Neuron (in vitro differentiated cells): ENCODE measurements around the gene TMEM270.
"Not testable (repeated sequence)": the region's sequence is repeated elsewhere in the genome, so short reads cannot be mapped to it uniquely, and the experiment has no call there.

Experiments
- H2AFZ ChIP-seq: one replicate; pipeline ENCODE4 v1.6.1; 2013; ENCODE audit warnings: low read depth, mild to moderate bottlenecking, inconsistent platforms, low read length, moderate library complexity
- H3K27me3 ChIP-seq: one replicate; pipeline ENCODE4 v1.6.1; 2013; ENCODE audit warnings: low read length; ENCODE audit not compliant: insufficient read depth
- H3K36me3 ChIP-seq: one replicate; pipeline ENCODE4 v1.6.1; 2013; ENCODE audit warnings: low read length; ENCODE audit not compliant: insufficient read depth
- H3K4me1 ChIP-seq: one replicate; pipeline ENCODE4 v1.6.1; 2013; ENCODE audit warnings: low read length; ENCODE audit not compliant: insufficient read depth
- H3K4me3 ChIP-seq: 2 replicates; pipeline ENCODE4 v1.5.1; 2013; ENCODE audit warnings: mild to moderate bottlenecking, low read length, moderate library complexity
- H3K9me3 ChIP-seq: one replicate; pipeline ENCODE4 v1.6.1; 2013; ENCODE audit warnings: low read length

The TMEM270 gene

DNA sequence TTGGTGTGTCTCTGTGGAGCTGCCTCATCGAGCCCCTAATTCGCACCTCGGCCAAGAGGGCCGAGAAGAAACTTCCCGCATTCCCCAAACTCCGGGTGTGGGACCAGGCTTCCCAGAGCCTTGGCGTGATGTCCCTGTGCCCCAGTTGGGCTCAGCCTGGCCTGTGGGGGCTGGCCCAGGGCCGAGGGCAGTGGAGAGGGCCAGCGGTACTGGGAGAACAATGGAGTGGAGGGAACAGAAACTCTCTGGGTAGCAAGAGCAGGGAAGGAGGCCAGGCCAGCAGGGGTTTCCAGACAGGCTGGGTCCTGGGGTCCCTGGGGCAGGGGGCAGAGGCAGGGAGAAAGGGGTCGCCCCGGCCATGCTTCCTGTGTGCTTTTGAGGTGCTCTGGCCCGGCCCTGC is 16.0 kb downstream of the TMEM270 start:
- peaks cover 4% of the 10 kb centered on the region for H3K27me3 ChIP-seq
- no peaks in the 10 kb centered on the region for H3K36me3 ChIP-seq
- H3K9me3 ChIP-seq: no peaks in the 10 kb centered on the region
- H3K4me3 ChIP-seq: no peak overlapping the region
- H2AFZ ChIP-seq: no peak overlapping the region
- H3K4me1 ChIP-seq: no peaks in the 10 kb centered on the region

DNA sequence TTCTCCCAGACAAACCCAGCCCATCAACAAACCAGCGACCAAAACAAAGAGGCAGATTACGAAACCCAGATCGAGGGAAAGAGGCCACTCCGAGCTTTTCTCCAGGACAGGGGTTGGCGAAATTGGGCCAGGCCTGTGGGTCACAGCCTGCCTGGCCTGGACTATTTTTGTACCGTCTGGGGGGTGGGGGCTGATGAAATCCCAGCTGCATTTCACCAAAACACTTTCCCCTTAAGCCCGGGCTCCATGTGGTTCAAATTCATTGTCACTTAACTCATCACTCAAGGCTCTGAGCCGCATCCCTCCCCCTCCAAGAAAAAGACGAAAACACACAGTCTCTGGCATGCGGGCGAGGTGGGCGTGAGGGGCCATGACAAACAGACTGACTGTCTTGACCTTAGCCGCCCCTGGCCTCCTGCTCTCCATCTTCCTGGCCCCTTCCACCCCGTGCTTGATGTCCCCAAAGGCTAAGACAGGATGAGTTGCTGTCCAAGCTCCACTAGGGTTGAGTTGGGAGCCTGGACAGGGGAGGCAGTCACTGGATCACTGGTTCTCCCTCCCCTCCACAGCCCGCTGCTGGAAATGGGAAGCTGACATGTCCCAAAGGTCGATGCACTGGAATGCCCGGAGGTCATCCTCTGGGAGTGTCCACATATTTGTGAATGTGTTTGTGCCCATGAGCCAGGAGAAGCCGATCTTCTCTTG is 19.2 kb downstream of the TMEM270 start:
- Histone ChIP-seq H3K27me3 (peaks cover 4% of the 10 kb centered on the region), H3K9me3 (no peaks in the 10 kb centered on the region), H3K4me3 (no peak overlapping the region), H2AFZ (no peak overlapping the region), H3K4me1 (no peaks in the 10 kb centered on the region), H3K36me3 (no peaks in the 10 kb centered on the region)

- no peak overlapping the region for H3K4me3 ChIP-seq
- no peaks in the 10 kb centered on the region for H3K36me3 ChIP-seq
- H3K9me3 ChIP-seq: no peaks in the 10 kb centered on the region
- H2AFZ ChIP-seq: no peak overlapping the region
- H3K4me1 ChIP-seq: no peaks in the 10 kb centered on the region
- peaks cover 4% of the 10 kb centered on the region for H3K27me3 ChIP-seq
Measured at GRCh38 chr7:73880755-73881328, 19.9 kb downstream of the TMEM270 start.

GRCh38 chr7:73881352-73882046 is 20.5 kb downstream of the TMEM270 start:
- Histone ChIP-seq H3K9me3 (no peaks in the 10 kb centered on the region), H2AFZ (no peak overlapping the region), H3K4me1 (peaks cover 3% of the 10 kb centered on the region), H3K4me3 (no peak overlapping the region), H3K27me3 (peaks cover 6% of the 10 kb centered on the region), H3K36me3 (no peaks in the 10 kb centered on the region)

GRCh38 chr7:73882047-73882402 is 21.1 kb downstream of the TMEM270 start:
- no peak overlapping the region for H2AFZ ChIP-seq
- H3K36me3 ChIP-seq: no peaks in the 10 kb centered on the region
- no peaks in the 10 kb centered on the region for H3K9me3 ChIP-seq
- peaks cover 5% of the 10 kb centered on the region for H3K4me1 ChIP-seq
- no peak overlapping the region for H3K4me3 ChIP-seq
- peaks cover 9% of the 10 kb centered on the region for H3K27me3 ChIP-seq

- peaks cover 10% of the 10 kb centered on the region for H3K27me3 ChIP-seq
- H3K4me1 ChIP-seq, H3K4me3 ChIP-seq, H2AFZ ChIP-seq, H3K36me3 ChIP-seq, H3K9me3 ChIP-seq: not testable (repeated sequence)
Measured at GRCh38 chr7:73884867-73885422, 24.0 kb downstream of the TMEM270 start.

DNA sequence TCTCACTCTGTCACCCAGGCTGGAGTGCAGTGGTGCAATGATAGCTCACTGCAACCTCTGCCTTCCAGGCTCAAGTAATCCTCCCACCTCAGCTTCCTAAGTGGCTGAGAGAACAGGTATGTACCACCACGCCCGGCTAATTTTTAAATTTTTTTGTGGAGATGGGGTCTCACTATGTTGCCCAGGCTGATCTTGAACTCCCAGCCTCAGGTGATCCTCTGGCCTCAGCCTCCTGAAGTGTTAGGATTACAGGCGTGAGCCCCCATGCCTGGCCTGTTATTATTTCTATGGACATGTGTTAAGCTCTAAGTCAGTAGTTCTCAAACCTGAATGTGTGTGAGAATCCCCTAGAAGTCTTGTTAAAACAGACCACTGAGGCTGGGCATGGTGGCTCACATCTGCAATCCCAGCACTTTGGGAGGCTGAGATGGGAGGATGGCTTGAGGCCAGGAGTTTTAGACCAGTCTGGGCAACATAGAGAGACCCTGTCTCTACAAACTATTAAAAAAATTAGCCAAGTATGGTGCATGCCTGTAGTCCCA is 24.5 kb downstream of the TMEM270 start:
- Histone ChIP-seq H2AFZ (no peak overlapping the region), H3K4me3 (no peak overlapping the region), H3K4me1 (peaks cover 5% of the 10 kb centered on the region), H3K27me3 (peaks cover 6% of the 10 kb centered on the region), H3K9me3 (no peaks in the 10 kb centered on the region), H3K36me3 (no peaks in the 10 kb centered on the region)

DNA sequence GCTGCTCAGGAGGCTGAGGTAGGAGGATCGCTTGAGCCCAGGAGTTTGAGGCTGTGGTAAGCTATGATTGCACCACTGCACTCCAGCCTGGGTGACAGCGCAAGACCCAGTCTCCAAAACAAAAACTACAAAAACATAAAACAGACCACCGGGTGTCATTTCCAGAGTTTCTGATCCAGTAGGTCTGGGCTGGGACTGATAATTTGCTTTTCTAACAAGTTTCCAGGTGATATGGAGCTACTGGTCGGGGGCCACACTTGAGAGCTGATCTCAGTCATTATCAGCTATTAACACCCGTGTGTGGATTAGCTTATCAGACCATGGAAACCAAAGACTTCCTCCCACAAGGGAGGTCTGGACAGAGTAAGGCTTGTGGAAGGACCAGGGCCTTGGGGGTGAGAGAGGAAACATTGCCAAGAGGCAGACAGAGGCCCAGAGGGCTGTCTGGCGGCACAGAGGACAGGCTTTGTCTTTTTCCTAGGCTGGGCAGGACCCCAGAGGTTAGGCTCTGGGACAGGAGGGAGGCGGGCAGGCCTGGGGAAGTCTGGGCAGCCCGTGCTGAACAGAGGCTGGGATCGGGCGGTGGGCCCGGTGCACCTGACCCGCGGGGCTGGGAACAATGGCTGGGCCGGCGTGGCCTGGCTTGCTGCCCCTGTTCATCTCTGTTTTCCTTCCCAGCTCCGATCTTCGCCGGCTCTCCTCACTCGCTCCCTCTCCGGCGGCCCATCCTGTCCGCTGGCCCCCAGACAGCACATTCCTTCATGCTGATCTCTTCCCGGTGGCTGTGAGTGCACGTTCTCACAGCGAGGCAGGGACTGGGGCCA is 25.2 kb downstream of the TMEM270 start:
- Histone ChIP-seq H3K9me3 (no peaks in the 10 kb centered on the region), H3K27me3 (peaks cover 6% of the 10 kb centered on the region), H2AFZ (peak overlapping the region; percentile 62), H3K4me3 (no peak overlapping the region), H3K4me1 (peaks cover 5% of the 10 kb centered on the region), H3K36me3 (no peaks in the 10 kb centered on the region)

- Histone ChIP-seq H2AFZ (no peak overlapping the region), H3K27me3 (peaks cover 6% of the 10 kb centered on the region), H3K9me3 (no peaks in the 10 kb centered on the region), H3K4me1 (peaks cover 5% of the 10 kb centered on the region), H3K4me3 (no peak overlapping the region), H3K36me3 (no peaks in the 10 kb centered on the region)
Measured at GRCh38 chr7:73887762-73888161, 26.8 kb downstream of the TMEM270 start.

DNA sequence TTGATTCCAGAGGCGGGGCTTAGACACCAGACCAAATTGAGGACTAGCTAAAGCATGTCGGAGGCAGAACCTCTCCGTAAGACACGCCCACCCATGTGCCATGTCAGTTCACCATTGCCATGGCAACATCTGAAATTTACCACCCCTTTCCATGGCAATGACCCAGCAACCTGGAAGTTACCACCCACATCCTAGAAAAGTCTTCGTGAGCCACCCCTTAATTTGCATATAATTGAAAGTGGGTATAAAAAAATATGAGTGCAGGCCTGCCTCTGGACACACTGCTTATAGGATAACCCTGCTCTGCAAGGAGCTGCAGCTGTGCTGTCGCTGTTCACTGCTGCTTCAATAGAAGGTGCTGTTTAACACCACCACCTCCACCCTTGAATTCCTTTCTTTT is 28.0 kb downstream of the TMEM270 start:
- H3K27me3 ChIP-seq: peaks cover 6% of the 10 kb centered on the region
- peaks cover 7% of the 10 kb centered on the region for H3K4me1 ChIP-seq
- no peak overlapping the region for H2AFZ ChIP-seq
- no peak overlapping the region for H3K4me3 ChIP-seq
- H3K9me3 ChIP-seq: no peaks in the 10 kb centered on the region
- H3K36me3 ChIP-seq: no peaks in the 10 kb centered on the region

- no peaks in the 10 kb centered on the region for H3K36me3 ChIP-seq
- no peak overlapping the region for H3K4me3 ChIP-seq
- no peaks in the 10 kb centered on the region for H3K9me3 ChIP-seq
- peaks cover 6% of the 10 kb centered on the region for H3K27me3 ChIP-seq
- peaks cover 21% of the 10 kb centered on the region for H3K4me1 ChIP-seq
- H2AFZ ChIP-seq: no peak overlapping the region
Measured at GRCh38 chr7:73890555-73891147, 29.7 kb downstream of the TMEM270 start.

DNA sequence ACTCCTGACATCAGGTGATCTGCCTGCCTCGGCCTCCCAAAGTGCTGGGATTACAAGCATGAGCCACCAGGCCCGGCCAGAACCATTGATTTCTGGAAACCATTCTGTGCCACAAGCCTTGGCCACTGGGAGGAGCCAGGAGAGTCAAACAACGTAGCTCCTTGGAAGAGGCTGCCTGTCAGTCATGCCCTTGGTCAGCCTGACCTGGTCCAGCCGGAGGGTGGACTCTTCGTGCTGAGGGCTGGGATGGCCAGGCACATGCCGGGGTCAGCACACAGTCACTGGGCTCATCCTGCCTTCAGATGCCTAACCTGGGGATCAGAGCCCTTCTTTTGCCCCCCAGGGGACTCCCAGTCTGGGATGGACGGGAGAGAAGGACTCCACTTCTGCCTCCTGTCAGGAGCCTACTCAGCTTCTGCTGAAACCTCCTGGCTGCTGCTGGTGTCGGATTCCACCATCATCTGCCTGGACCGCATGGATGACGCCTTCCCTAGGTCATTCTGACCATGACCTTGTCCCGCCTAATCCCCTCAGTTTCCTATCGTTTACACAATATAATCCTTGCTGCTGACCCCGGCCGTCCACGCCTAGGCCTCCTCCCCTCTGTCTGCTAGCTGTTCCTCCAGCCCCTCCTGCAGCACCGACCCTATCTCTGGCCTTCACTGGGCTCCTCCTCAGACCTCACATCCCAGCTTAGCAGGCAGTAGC is 30.4 kb downstream of the TMEM270 start:
- peaks cover 6% of the 10 kb centered on the region for H3K27me3 ChIP-seq
- H3K36me3 ChIP-seq: no peaks in the 10 kb centered on the region
- no peaks in the 10 kb centered on the region for H3K9me3 ChIP-seq
- H3K4me1 ChIP-seq: peaks cover 20% of the 10 kb centered on the region
- H2AFZ ChIP-seq: no peak overlapping the region
- no peak overlapping the region for H3K4me3 ChIP-seq
